MCF 10A (cell line): ENCODE measurements around the gene HES5. TPM values are rescaled to one million over a fixed set of nuclear protein-coding genes. Genes with fewer than 3 reads are reported as not detected.

Experiments
- BruUV-seq: library from RNA; stranded (reverse); fragments of 400-500 nt; replicated peaks from 2 replicates; lab custom pipeline; 2021; lab: Mats Ljungman, UMichigan
- CTCF ChIA-PET: fragments of 300-600 bp; sonication (Branson Sonifier 250); formaldehyde crosslinking; extraction: SDS; loops from one replicate; lab custom pipeline; 2021; ENCODE audit warnings: antibody characterized with exemption, inconsistent platforms; lab: Yijun Ruan, JAX
- POLR2A ChIA-PET: fragments of 300-600, 350-650 bp; sonication (Branson Sonifier 250); formaldehyde crosslinking; extraction: SDS; loops from one replicate; lab custom pipeline; 2020; ENCODE audit warnings: antibody characterized with exemption, inconsistent platforms; lab: Yijun Ruan, JAX
- DNase-seq: peaks from one replicate; pipeline ENCODE4 v3.0.0-alpha.2; 2018; ENCODE audit not compliant: unreplicated experiment
- H3K27ac Mint-ChIP-seq: one replicate; pipeline ENCODE4 v1.8.0; 2022; ENCODE audit warnings: mild to moderate bottlenecking, low read depth, mixed read lengths; ENCODE audit not compliant: unreplicated experiment
- H3K27me3 Mint-ChIP-seq: one replicate; pipeline ENCODE4 v1.8.0; 2022; ENCODE audit warnings: mixed read lengths; ENCODE audit not compliant: insufficient read depth, unreplicated experiment
- H3K36me3 Mint-ChIP-seq: one replicate; pipeline ENCODE4 v1.8.0; 2022; ENCODE audit warnings: mild to moderate bottlenecking, moderate library complexity, mixed read lengths; ENCODE audit not compliant: insufficient read depth, unreplicated experiment
- H3K4me1 Mint-ChIP-seq: one replicate; pipeline ENCODE4 v1.8.0; 2022; ENCODE audit warnings: mixed read lengths; ENCODE audit not compliant: insufficient read depth, unreplicated experiment
- H3K4me3 Mint-ChIP-seq: one replicate; pipeline ENCODE4 v1.8.0; 2022; ENCODE audit warnings: mild to moderate bottlenecking, moderate library complexity, mixed read lengths; ENCODE audit not compliant: unreplicated experiment
- H3K9me3 Mint-ChIP-seq: one replicate; pipeline ENCODE4 v1.8.0; 2022; ENCODE audit warnings: mixed read lengths; ENCODE audit not compliant: unreplicated experiment
- intact Hi-C: fragments of 100-400 bp; cut with micrococcal nuclease; formaldehyde crosslinking; loops from 2 replicates; pipeline ENCODE4 v1.14.1; 2022
- total RNA-seq: library from RNA; stranded (reverse); gene quantifications from 2 replicates; pipeline ENCODE4 v1.2.3, GENCODE V29; 2022
- TF ChIP-seq, protein P1 (sequence below): fragments of 200-600 bp; IDR thresholded peaks from one replicate; pipeline ENCODE4 v1.8.0; 2022; ENCODE audit warnings: antibody characterized with exemption, mild to moderate bottlenecking; ENCODE audit not compliant: unreplicated experiment

The HES5 gene
- total RNA-seq, 1 experiment from 2014 or later: not detected

DNA sequence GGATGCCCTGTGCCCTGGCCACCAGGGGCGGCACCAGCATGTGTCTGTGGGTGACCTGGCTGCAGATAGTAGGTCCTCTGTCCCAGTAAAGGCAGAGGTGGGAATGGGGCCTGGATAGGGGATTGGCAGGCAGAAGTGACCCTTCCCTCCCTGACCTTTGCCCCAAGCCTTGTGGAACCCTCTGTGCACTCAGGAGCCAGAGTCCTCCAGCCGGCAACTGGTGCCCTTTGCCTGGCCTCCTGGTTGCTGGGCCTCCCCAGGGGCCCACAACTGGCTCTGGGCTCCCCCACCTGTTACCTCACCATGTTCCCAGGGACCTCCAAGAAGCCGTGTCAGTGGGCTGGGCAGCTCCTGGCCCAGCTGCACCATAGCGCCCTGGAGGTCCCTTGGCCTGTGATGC lies 44.0 kb downstream of the HES5 start:
- ChIA-PET POLR2A (no interaction called here), CTCF (no interaction called here)
- Mint-ChIP-seq H3K27ac (no peak overlapping the region), H3K27me3 (no peaks in the 10 kb centered on the region), H3K4me1 (no peaks in the 10 kb centered on the region), H3K9me3 (peaks cover 15% of the 10 kb centered on the region), H3K4me3 (no peak overlapping the region), H3K36me3 (peaks cover 40% of the 10 kb centered on the region)
- DNase-seq: no peak
- intact Hi-C loops: no loop called here
- TF ChIP-seq, protein P1, sequence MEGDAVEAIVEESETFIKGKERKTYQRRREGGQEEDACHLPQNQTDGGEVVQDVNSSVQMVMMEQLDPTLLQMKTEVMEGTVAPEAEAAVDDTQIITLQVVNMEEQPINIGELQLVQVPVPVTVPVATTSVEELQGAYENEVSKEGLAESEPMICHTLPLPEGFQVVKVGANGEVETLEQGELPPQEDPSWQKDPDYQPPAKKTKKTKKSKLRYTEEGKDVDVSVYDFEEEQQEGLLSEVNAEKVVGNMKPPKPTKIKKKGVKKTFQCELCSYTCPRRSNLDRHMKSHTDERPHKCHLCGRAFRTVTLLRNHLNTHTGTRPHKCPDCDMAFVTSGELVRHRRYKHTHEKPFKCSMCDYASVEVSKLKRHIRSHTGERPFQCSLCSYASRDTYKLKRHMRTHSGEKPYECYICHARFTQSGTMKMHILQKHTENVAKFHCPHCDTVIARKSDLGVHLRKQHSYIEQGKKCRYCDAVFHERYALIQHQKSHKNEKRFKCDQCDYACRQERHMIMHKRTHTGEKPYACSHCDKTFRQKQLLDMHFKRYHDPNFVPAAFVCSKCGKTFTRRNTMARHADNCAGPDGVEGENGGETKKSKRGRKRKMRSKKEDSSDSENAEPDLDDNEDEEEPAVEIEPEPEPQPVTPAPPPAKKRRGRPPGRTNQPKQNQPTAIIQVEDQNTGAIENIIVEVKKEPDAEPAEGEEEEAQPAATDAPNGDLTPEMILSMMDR: no peak
- BruUV-seq: no TSS peak

DNA sequence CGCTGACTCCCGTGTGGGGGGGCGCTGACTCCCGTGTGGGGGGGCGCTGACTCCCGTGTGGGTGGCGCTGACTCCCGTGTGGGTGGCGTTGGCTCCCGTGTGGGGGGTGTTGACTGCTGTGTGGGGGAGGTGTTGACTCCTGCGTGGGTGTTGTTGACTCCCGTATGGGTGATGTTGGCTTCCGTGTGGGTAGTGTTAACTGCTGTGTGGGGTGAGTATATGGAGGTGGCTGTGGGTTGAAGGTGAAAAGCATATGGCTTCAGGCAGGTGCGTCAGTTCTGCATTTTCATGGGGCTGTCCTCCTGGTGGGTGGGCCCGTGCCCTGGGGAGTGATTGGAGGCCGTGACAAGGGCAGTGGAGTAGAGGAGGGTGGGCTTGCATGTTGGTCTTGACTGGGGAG lies 46.1 kb downstream of the HES5 start:
- H3K9me3 Mint-ChIP-seq: peaks cover 14% of the 10 kb centered on the region
- H3K27me3 Mint-ChIP-seq: no peaks in the 10 kb centered on the region
- peaks cover 42% of the 10 kb centered on the region for H3K36me3 Mint-ChIP-seq
- intact Hi-C loops: no loop called here
- ChIA-PET CTCF (no interaction called here), POLR2A (no interaction called here)
- TF ChIP-seq, protein P1: no peak
- no peak for DNase-seq
- BruUV-seq: no TSS peak
- no peak overlapping the region for H3K4me3 Mint-ChIP-seq
- no peaks in the 10 kb centered on the region for H3K4me1 Mint-ChIP-seq
- no peak overlapping the region for H3K27ac Mint-ChIP-seq

DNA sequence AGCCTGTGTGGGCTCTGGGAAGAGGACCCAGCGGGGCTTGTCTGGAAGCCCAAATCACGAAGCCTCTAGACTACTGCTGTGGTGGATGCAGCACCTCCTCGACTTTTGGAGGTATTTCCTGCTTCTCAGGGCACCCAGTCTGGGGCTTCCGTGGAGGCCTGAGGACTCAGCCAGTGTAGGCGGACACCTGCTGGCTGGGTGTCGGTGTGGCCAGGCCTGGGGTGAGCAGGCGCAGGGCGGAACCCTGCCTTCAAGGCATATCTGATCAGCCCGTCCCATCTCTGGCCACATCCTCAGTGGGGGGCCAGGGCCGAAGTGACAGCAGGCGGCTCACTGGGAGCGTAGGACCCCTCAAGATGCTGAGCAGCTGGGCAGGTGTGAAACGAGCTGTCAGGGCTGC lies 47.0 kb downstream of the HES5 start:
- no TSS peak for BruUV-seq
- peaks cover 4% of the 10 kb centered on the region for H3K9me3 Mint-ChIP-seq
- no peaks in the 10 kb centered on the region for H3K4me1 Mint-ChIP-seq
- H3K27me3 Mint-ChIP-seq: no peaks in the 10 kb centered on the region
- CTCF ChIA-PET: no interaction called here
- DNase-seq: no peak
- intact Hi-C loops: no loop called here
- peaks cover 33% of the 10 kb centered on the region for H3K36me3 Mint-ChIP-seq
- POLR2A ChIA-PET: no interaction called here
- TF ChIP-seq, protein P1: no peak
- no peak overlapping the region for H3K4me3 Mint-ChIP-seq
- no peak overlapping the region for H3K27ac Mint-ChIP-seq

DNA sequence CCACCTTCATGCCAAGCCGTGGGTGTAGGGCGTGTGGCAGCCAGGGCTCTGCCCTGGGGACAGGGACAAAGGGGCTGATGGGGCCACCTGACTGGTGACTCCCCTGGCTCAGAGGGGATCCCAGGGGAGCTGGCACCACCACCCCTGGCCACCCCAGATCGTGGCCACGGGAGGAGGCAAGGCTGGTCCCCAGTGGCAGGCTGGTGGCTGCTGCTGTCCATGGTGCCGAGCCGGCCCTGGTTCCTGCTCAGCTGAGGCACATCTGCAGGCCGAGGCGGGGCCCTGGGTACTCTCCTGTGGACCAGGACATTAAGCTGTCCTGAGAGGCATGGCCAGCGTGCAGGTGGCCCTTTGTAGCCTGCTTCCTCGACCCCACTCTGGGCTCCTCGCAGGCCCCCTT lies 47.5 kb downstream of the HES5 start:
- TF ChIP-seq, protein P1: no peak
- no peak overlapping the region for H3K4me3 Mint-ChIP-seq
- H3K27me3 Mint-ChIP-seq: no peaks in the 10 kb centered on the region
- H3K4me1 Mint-ChIP-seq: no peaks in the 10 kb centered on the region
- intact Hi-C loops: no loop called here
- H3K9me3 Mint-ChIP-seq: peaks cover under 1% of the 10 kb centered on the region
- CTCF ChIA-PET: no interaction called here
- POLR2A ChIA-PET: no interaction called here
- no peak for DNase-seq
- H3K36me3 Mint-ChIP-seq: peaks cover 30% of the 10 kb centered on the region
- H3K27ac Mint-ChIP-seq: no peak overlapping the region
- BruUV-seq: no TSS peak
